Hepatocyte (in vitro differentiated cells): Measurements from ENCODE around the gene MIOX.

ENCODE experiments used
- EZH2 ChIP-seq: fragments of 200-600 bp; sonication (generic); IDR thresholded peaks from 2 replicates; pipeline ENCODE4 v1.6.1; 2016; ENCODE audit warnings: antibody characterized with exemption, mild to moderate bottlenecking, borderline replicate concordance
- TF ChIP-seq, protein P1 (sequence below): fragments of 200-600 bp; sonication (generic); IDR thresholded peaks from 2 replicates; pipeline ENCODE4 v1.5.1; 2016; ENCODE audit warnings: antibody characterized with exemption, mild to moderate bottlenecking; ENCODE audit not compliant: poor library complexity

DNA sequence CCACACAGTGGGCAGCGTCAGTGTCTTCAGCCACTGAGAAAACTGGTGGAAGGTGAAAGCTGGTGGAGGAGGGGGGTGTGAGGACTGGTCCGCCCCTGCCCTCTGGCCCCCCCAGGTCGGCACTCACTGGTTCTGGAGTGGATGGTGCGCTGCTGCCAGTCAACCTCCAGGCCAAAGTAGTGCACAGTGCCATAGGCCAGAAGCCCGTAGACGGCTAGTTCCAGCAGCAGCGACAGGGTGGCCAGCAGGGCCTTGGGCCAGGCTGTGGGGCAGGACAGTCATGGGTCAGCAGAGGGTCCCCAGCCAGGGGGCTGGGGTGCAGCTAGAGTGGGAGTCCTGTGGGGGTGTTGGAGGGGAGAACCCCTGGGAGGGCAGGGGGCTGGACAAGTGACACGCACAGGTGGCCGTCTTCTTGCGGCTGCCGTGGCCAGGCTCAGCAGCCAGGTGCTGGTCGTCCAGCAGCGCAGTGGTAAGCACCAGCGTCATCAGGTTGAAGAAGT, 18.7 kb downstream of the MIOX start:
- TF ChIP-seq, protein P1, sequence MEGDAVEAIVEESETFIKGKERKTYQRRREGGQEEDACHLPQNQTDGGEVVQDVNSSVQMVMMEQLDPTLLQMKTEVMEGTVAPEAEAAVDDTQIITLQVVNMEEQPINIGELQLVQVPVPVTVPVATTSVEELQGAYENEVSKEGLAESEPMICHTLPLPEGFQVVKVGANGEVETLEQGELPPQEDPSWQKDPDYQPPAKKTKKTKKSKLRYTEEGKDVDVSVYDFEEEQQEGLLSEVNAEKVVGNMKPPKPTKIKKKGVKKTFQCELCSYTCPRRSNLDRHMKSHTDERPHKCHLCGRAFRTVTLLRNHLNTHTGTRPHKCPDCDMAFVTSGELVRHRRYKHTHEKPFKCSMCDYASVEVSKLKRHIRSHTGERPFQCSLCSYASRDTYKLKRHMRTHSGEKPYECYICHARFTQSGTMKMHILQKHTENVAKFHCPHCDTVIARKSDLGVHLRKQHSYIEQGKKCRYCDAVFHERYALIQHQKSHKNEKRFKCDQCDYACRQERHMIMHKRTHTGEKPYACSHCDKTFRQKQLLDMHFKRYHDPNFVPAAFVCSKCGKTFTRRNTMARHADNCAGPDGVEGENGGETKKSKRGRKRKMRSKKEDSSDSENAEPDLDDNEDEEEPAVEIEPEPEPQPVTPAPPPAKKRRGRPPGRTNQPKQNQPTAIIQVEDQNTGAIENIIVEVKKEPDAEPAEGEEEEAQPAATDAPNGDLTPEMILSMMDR, result no peak
- no peak for TF ChIP-seq EZH2
